Fibroblast of lung (primary cell): ENCODE data around the gene MIER2. TPM values are rescaled to one million over a fixed set of nuclear protein-coding genes. Genes with fewer than 3 reads are reported as not detected.

Source experiments
- DNase-seq, 2 donors: peaks; one replicate each; pipeline versions ENCODE4 v3.0.0 to v3.0.0-alpha.2; 2010; ENCODE audit warnings: low read depth in 2 of 2
- H2AFZ ChIP-seq: 2 replicates; pipeline ENCODE4 v1.5.1; 2012; ENCODE audit warnings: low read length, control low read depth, inconsistent platforms
- H3K27ac ChIP-seq: 2 replicates; pipeline ENCODE4 v1.5.1; 2011; ENCODE audit warnings: low read length, control low read depth; ENCODE audit not compliant: insufficient read depth
- H3K27me3 ChIP-seq: 2 replicates; pipeline ENCODE4 v1.5.1; 2011; ENCODE audit warnings: mild to moderate bottlenecking, low read length; ENCODE audit not compliant: control insufficient read depth, insufficient read depth
- H3K36me3 ChIP-seq: 2 replicates; pipeline ENCODE4 v1.5.1; 2011; ENCODE audit warnings: low read length; ENCODE audit not compliant: control insufficient read depth, insufficient read depth
- H3K4me1 ChIP-seq: 2 replicates; pipeline ENCODE4 v1.5.1; 2011; ENCODE audit warnings: low read length; ENCODE audit not compliant: control insufficient read depth, insufficient read depth; ENCODE audit errors: extremely low read depth
- H3K4me2 ChIP-seq: 2 replicates; pipeline ENCODE4 v1.5.1; 2011; ENCODE audit warnings: low read length, control low read depth; ENCODE audit not compliant: insufficient read depth; ENCODE audit errors: extremely low read depth
- H3K4me3 ChIP-seq, 4 experiments: fragments of 200-600 bp in 1 of 4; sonication (generic) in 1 of 4; replicated peaks in 1 of 4; 2 replicates each; pipeline ENCODE4 v1.5.1; 2011 to 2016; ENCODE audit warnings: low read length in 4 of 4, low read depth in 3 of 4, mild to moderate bottlenecking in 3 of 4, control low read depth in 2 of 4, inconsistent platforms in 1 of 4, mixed read lengths in 1 of 4; ENCODE audit not compliant: insufficient read depth in 1 of 4; ENCODE audit errors: control extremely low read depth in 1 of 4
- H3K79me2 ChIP-seq: 2 replicates; pipeline ENCODE4 v1.5.1; 2012; ENCODE audit warnings: mild to moderate bottlenecking, low read length, inconsistent platforms; ENCODE audit not compliant: control insufficient read depth, insufficient read depth
- H3K9ac ChIP-seq: 2 replicates; pipeline ENCODE4 v1.5.1; 2011; ENCODE audit warnings: mild to moderate bottlenecking, low read length, control low read depth; ENCODE audit not compliant: insufficient read depth
- H3K9me3 ChIP-seq: 2 replicates; pipeline ENCODE4 v1.5.1; 2012; ENCODE audit warnings: low read depth, low read length; ENCODE audit not compliant: control insufficient read depth, insufficient read depth
- H4K20me1 ChIP-seq: 2 replicates; pipeline ENCODE4 v1.5.1; 2011; ENCODE audit warnings: low read length; ENCODE audit not compliant: control insufficient read depth, insufficient read depth; ENCODE audit errors: extremely low read depth
- CTCF ChIP-seq, 2 donors: IDR thresholded peaks in 1 of 2; conservative IDR thresholded peaks in 1 of 2; 1 replicate in 1 of 2; 2 replicates in 1 of 2; pipeline ENCODE4 v1.5.1; 2011 to 2012; ENCODE audit warnings: low read length in 2 of 2, control low read depth in 1 of 2, inconsistent platforms in 1 of 2, low read depth in 1 of 2, mild to moderate bottlenecking in 1 of 2
- EZH2 ChIP-seq: IDR thresholded peaks from 2 replicates; pipeline ENCODE4 v1.5.1; 2012; ENCODE audit warnings: low read length, control low read depth, mild to moderate bottlenecking; ENCODE audit errors: missing control alignments
- polyA plus RNA-seq, 2 donors: library from polyadenylated mRNA; depleted of rRNA in 1 of 2; stranded (reverse) in 1 of 2; unstranded in 1 of 2; fragments of >200 nt; gene quantifications; 2 replicates each; pipeline ENCODE4 v1.2.1, GENCODE V29; 2011 to 2012; ENCODE audit warnings: missing spikeins in 1 of 2
- total RNA-seq: library from RNA; depleted of rRNA; stranded (reverse); fragments of >200 nt; gene quantifications from 2 replicates; pipeline ENCODE4 v1.2.1, GENCODE V29; 2014

The MIER2 gene
- total and polyA plus RNA-seq, 2 donors (not counting 1 experiment from before 2014, with no cell fraction given), result 13.7 to 20.6 TPM

- no peak for DNase-seq
- Histone ChIP-seq H3K27ac (no peak overlapping the region), H3K36me3 (no peaks in the 10 kb centered on the region), H3K79me2 (no peaks in the 10 kb centered on the region), H3K9ac (no peak overlapping the region), H3K4me2 (no peak overlapping the region), H2AFZ (no peak overlapping the region), H3K4me3 (no peak overlapping the region), H3K4me1 (no peaks in the 10 kb centered on the region), H3K27me3 (no peaks in the 10 kb centered on the region), H3K9me3 (no peaks in the 10 kb centered on the region), H4K20me1 (no peaks in the 10 kb centered on the region)
- TF ChIP-seq EZH2, result no peak
- TF ChIP-seq CTCF (conservative IDR thresholded peaks at IDR 0.05 in 1 of 2, IDR thresholded peaks at IDR 0.05 in 1 of 2; ENCODE audit: low read depth in 1 of 2, low read length in 2 of 2), result no peak
These were observed 68.5 kb downstream of the MIER2 start for GRCh38 chr19:275958-276646.

- Histone ChIP-seq H3K36me3 (no peaks in the 10 kb centered on the region), H3K9me3 (no peaks in the 10 kb centered on the region), H3K79me2 (no peaks in the 10 kb centered on the region), H2AFZ (no peak overlapping the region), H3K27ac (no peak overlapping the region), H4K20me1 (no peaks in the 10 kb centered on the region), H3K4me3 (no peak overlapping the region), H3K9ac (no peak overlapping the region), H3K27me3 (no peaks in the 10 kb centered on the region), H3K4me2 (no peak overlapping the region), H3K4me1 (no peaks in the 10 kb centered on the region)
- DNase-seq, result no peak
- TF ChIP-seq CTCF (conservative IDR thresholded peaks at IDR 0.05 in 1 of 2, IDR thresholded peaks at IDR 0.05 in 1 of 2; ENCODE audit: low read depth in 1 of 2, low read length in 2 of 2) (no peak), EZH2 (no peak)
These were observed 69.6 kb downstream of the MIER2 start for GRCh38 chr19:275000-275399.

GRCh38 chr19:273393-273792 is 71.2 kb downstream of the MIER2 start:
- H4K20me1 ChIP-seq, result no peaks in the 10 kb centered on the region
- H3K36me3 ChIP-seq, result no peaks in the 10 kb centered on the region
- no peak overlapping the region for H3K4me3 ChIP-seq
- no peaks in the 10 kb centered on the region for H3K4me1 ChIP-seq
- H3K27me3 ChIP-seq, result no peaks in the 10 kb centered on the region
- no peak for DNase-seq
- H3K27ac ChIP-seq, result no peak overlapping the region
- no peak overlapping the region for H3K9ac ChIP-seq
- no peak overlapping the region for H3K4me2 ChIP-seq
- H2AFZ ChIP-seq, result no peak overlapping the region
- H3K9me3 ChIP-seq, result no peaks in the 10 kb centered on the region
- TF ChIP-seq EZH2, result no peak
- TF ChIP-seq CTCF (conservative IDR thresholded peaks at IDR 0.05 in 1 of 2, IDR thresholded peaks at IDR 0.05 in 1 of 2; ENCODE audit: low read depth in 1 of 2, low read length in 2 of 2), result no peak
- no peaks in the 10 kb centered on the region for H3K79me2 ChIP-seq
